SH-SY5Y (cell line): Measurements from ENCODE around the gene HES7.

Experiments
- GATA2 ChIP-seq: IDR thresholded peaks from 2 replicates; pipeline ENCODE4 v1.6.1; 2011; ENCODE audit warnings: mild to moderate bottlenecking, low read depth, low read length
- GATA3 ChIP-seq: IDR thresholded peaks from 2 replicates; pipeline ENCODE4 v1.6.1; 2011; ENCODE audit warnings: low read depth, mild to moderate bottlenecking, low read length, moderate library complexity

GRCh38 chr17:8122422-8122923 lies 1.4 kb downstream of the HES7 start:
- TF ChIP-seq GATA2 (no peak), GATA3 (no peak)
